GM19463 (cell line): Measurements from ENCODE around the gene ZCCHC9.
"Not testable (repeated sequence)": the region's sequence is repeated elsewhere in the genome, so short reads cannot be mapped to it uniquely, and the experiment has no call there.

Source experiments
- ATAC-seq: cut with Tn5 transposase; IDR thresholded peaks from one replicate; pipeline ENCODE4 v1.9.1; 2021; ENCODE audit warnings: mild to moderate bottlenecking, moderate library complexity; ENCODE audit not compliant: unreplicated experiment

ZCCHC9 gene

DNA sequence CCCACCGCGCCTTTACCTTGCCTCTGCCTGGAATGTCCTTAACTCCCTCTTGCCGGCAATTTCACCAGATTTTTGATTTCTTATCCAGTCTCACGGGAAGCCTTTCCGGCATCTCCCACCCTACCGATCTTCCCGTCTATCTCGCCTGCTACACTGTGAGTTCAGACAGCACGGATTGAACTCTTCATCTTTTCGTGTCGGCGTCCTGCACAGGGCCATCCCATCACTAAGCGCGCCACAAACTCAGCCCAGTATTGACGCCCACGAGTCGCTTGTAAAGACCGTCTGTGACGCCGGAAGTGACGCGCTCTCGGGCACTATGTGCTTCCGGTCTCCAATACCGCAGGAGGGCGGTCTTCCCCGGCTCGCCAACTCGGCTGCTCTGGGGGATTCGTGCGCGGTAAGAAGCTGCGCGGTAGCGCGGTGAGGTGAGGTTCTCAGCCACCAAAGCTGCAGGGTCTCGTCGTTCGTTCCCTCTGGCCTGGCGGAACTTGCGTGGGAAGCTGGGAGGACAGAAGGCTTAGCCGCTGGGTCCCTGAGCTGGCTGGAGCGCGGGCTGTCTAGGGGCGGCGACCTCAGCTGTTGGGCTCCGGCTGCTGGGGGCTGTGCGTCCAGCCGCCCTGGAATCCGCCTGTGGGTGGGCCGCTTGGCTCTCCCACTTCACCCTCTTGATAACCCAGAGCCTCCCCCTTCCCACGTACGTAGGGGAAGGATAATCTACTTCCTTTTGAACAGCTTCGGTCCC, at the start of gene ZCCHC9:
Gene ZCCHC9, plus strand, starts transcription at position 317 of the 745 bp plus-strand sequence. CDS start 3,171 bp downstream, outside the sequence.
- peak; percentile 96 for ATAC-seq

GRCh38 chr5:81251922-81252321, 49.5 kb upstream of the ZCCHC9 start:
- ATAC-seq = no peak

GRCh38 chr5:81252904-81253303, 48.5 kb upstream of the ZCCHC9 start:
- no peak for ATAC-seq

GRCh38 chr5:81253875-81254274, 47.5 kb upstream of the ZCCHC9 start:
- ATAC-seq = no peak

DNA sequence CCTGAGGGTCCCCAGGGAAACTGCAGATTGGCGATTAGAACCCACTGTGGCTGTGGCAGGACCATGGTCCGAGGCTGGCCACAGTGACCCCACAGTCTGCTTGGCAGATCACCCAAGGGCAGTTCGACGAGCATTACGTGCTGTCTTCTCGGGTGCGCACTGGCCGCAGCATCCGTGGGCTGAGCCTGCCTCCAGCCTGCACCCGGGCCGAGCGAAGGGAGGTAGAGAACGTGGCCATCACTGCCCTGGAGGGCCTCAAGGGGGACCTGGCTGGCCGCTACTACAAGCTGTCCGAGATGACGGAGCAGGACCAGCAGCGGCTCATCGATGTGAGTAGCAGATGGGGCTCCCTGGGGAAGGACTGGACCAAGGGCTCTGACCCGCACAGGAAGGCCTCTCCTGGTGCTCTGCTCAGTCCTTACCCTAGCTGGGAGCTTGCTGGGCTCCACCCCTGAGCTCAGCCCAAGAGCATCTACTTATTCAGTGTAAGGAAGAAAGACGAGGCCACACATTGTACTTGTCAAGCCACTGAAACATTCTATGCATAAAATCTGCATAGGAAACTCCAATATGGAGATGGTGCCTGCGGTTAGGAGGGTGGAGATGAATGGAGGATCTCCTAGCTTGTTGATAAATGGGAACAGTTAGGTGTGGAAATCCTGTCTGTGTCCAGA, 46.4 kb upstream of the ZCCHC9 start:
- ATAC-seq = no peak

DNA sequence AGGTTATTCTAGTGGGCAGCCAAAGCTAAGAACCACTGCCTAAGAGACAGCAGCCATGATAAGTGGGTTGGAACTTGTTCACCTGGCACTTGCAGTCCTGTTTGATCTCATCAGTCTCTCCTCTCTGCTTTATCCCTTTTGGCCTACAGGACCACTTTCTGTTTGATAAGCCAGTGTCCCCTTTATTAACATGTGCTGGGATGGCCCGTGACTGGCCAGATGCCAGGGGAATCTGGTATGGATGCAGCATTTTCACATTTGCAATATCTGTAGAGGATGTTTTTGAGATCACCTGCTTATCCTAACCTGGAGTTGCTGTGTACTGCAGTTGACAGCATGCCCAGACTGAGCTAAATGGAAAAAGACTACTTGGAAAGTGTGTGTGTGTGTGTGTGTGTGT, 44.6 kb upstream of the ZCCHC9 start:
- ATAC-seq = no peak

DNA sequence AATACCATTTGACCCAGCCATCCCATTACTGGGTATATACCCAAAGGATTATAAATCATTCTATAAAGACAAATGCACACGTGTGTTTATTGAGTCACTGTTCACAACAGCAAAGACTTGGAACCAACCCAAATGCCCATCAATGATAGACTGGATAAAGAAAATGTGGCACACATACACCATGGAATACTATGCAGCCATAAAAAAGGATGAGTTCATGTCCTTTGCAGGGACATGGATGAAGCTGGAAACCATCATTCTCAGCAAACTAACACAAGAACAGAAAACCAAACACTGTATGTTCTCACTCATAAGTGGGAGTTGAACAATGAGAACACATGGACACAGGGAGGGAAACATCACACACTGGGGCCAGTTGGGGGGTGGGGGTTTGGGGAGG, 38.6 kb upstream of the ZCCHC9 start:
- not testable (repeated sequence) for ATAC-seq

DNA sequence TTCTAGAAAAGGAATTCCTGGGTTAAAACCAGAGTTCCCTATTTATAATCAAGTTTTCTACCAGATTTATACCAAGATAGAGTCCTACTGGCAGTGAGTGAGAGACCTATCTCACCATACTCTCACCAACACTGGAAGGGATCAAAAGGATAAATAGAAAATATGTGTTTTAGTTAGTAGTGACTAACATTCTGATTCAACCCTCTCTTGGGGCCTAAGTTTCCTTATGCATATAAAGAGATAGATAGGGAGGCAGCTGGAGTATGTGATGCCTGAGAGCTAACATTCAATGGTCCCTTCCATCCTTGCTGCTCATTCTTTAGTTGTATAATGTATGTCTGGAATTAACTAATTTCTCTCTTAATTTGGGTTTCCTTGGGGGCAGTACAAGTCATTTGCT, 36.3 kb upstream of the ZCCHC9 start:
- ATAC-seq = no peak

DNA sequence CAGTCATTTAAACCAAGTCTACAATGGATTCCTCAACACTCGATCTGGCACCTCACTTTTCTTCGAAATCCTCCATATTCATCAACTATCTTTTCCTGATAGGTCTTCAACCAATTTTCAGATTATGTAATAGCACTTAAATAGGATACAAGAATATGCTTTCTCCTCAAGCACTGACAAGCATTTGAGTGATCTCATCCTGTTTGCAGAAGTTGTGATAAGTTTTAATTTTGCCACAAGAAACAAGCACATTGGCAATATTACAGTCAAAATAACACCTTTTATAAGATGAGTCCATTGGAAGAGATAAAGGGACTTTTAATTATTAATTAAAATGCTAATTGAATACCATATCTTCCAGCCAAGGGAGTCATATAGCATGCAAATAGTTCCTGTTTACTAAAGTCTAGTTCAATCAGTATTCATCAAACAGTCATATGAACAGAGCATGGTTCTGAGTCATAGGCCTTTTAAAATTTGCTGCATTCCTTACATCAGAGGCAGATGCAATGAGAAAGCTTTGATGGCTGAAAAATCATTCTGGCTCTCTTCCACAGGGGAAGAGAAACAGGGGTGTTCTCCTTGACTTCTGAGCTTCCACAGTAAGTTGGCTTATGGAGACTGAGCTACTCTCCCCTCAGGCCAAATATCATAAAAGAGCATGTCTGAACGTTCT, 32.7 kb upstream of the ZCCHC9 start:
- no peak for ATAC-seq

- no peak for ATAC-seq
These were observed 31.5 kb upstream of the ZCCHC9 start for GRCh38 chr5:81269751-81270393.

DNA sequence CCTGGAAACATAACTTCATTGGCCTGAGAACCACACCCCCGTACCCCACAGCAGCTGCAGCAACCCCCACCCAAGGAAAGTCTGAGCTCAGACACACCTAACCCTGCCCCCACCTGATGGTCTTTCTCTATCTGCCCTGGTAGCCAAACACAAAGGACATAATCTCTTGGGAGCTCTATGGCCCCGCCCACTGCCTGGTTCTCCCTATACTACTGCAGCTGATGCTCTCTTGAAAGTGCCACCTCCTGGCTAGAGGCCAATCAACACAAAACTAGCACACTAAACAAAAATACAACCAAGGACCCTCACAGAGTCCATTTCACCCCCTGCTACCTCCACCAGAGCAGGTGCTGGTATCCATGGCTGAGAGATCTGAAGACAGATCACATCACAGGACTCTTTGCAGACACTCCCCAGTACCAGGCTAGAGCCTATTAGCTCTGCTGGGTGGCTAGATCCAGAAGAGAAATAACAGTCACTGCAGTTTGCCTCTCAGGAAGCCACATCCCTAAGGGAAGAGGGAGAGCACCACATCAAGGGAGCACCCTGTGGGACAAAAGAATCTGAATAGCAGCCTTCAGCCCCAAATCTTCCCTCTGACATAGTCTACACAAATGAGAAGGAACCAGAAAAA, 30.9 kb upstream of the ZCCHC9 start:
- not testable (repeated sequence) for ATAC-seq

DNA sequence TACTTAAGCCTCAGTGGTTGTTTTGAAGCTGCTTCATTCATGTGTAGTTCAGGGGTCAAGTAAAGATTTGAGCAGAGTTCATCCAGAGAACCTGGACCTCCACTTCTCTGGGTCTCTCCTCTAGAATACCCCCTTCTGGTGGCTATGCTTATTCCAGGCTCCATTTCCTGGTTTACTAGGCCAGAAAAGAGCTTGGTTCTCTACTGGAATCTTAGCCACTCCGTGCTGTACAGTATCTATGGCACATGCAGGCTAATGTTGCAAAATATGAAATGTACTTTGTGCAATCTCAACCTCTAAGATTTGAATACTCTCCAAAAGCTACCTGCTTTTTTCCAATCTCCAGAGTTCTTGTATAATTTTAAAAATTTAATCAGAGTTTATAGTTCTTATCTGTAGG, 17.4 kb upstream of the ZCCHC9 start:
- no peak for ATAC-seq

DNA sequence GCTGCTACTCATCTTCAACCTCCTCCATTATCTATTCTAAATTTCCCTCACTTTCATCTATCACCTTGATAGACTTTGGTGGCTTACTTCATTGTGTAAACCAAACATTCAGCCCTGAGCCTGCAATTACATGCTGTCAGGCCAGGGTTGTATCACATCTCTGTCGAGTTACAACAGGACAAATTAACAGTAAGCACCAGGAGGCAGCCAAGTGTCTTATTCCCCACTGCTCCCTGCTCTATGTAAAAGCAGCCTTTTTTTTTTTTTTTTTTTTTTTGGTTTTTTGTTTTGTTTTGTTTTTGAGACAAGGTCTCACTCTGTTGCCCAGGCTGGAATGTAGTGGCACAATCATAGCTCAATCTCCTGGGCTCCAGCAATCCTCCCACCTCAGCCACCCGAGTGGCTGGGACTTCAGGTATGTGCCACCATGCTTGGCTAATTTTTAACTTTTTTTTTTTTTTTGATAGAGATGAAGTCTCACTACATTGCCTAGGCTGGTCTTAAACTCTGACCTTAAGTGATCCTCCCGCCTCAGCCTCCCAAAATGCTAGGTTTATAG, 15.2 kb upstream of the ZCCHC9 start:
- ATAC-seq = no peak

DNA sequence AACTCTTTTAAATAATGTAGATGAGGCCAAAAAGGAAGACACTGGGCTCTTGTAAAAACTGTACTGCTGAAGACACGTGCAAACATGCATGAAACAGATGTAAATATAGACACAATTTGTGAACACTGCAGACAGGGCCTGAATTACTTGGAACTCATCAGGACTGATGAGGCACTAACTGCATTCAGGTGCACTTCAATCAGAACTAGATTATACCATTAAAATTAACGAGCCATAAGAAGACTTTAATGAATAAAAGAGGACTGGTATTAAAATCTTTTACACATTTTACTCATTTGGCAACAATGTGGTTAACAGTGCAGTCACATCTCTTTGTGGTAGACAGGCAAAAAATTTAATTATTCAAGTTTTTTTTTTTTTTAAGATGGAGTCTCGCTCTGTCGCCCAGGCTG, 13.4 kb upstream of the ZCCHC9 start:
- peak; percentile 57 for ATAC-seq

- no peak for ATAC-seq
These were observed 11.2 kb upstream of the ZCCHC9 start for GRCh38 chr5:81290146-81290545.

GRCh38 chr5:81292130-81292529, 9.3 kb upstream of the ZCCHC9 start:
- ATAC-seq = no peak

DNA sequence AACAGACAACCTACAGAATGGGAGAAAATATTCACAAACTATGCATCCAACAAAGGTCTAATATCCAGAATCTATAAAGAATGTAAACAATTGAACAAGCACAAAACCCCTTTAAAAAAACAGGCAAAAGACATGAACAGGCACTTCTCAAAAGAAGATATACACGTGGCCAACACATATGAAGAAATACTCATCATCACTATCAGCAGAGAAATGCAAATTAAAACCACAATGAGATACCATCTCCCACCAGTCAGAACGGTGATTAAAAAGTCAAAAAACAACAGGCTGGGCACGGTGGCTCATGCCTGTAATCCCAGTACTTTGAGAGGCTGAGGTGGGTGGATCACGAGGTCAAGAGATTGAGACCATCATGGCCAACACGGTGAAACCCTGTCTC, 7.4 kb upstream of the ZCCHC9 start:
- not testable (repeated sequence) for ATAC-seq

DNA sequence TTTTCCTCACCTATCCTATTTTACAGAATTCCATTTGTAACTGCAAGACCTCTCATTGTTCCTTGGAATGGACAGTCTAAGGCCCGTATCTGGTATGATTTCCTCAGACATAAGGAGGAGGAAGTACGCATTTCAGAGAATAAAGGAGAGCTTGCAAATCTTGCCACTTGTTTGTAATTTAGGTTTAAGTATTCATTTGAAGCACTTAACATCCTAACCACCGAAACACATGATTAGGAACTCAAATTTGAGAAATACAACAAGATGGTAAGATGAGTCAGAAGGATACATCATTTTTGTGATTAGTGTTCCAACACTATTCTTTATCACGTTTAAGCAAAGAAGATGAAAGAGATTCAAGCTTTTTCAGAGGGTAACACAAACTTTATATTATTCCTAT, 3.9 kb upstream of the ZCCHC9 start:
- ATAC-seq = no peak

DNA sequence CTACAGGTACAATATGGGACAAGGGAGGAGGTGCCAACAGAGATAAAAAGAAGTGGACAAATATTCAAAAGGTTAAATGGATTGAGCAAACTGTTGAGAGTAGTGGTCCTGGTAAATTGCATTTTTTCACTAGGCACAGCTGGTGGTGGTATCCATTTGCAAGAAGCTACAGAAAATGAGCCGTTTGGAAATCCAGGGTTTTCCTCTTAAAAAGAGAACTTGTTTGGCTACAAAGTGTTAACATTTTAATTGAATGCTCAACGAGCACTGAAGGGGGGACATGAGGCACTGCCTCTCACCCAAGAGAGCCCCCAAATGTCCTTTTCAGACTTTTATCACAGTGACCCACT, 491 bp upstream of the ZCCHC9 start:
- ATAC-seq = no peak

DNA sequence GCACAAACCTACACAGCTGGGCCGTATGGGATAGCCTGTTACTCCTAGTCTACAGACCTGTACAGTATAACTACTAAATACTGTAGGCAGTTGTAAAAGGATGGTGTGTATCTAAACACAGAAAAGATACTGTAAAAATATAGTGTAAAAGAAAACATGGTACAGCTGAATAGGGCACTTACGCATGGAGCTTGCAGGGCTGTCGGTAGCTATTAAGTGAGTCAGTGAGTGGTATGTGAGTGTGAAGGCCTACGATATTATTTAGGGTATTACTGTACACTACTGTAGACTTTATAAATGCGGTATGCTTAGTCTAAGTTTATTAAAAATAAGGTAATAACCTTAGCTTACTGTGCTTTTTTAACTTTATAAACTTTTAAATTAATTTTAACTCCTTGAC, 1.2 kb downstream of the ZCCHC9 start:
- ATAC-seq = no peak

GRCh38 chr5:81303563-81303962, 2.2 kb downstream of the ZCCHC9 start:
- ATAC-seq = no peak
